Activated T-helper 2 cell treated with anti-CD3 and anti-CD28 coated beads, Interferon-gamma antibody, Interleukin-2, Interleukin-4, amounts not matched to agents 10 μg/mL and 5 μg/mL and 100 μg/mL, durations not matched to agents 14 hours and 24 hours and 36 hours (primary cell): ENCODE data around the gene KLHDC8A. TPM values are rescaled to one million over a fixed set of nuclear protein-coding genes. Genes with fewer than 3 reads are reported as not detected.

Source experiments
- DNase-seq: peaks from one replicate; pipeline ENCODE4 v3.0.0; 2021; ENCODE audit warnings: low spot score
- H3K27ac Mint-ChIP-seq: one replicate; pipeline ENCODE4 v1.8.0; 2021; ENCODE audit warnings: mixed read lengths
- H3K27me3 Mint-ChIP-seq: one replicate; pipeline ENCODE4 v1.8.0; 2021; ENCODE audit warnings: low read depth, mixed read lengths
- H3K36me3 Mint-ChIP-seq: one replicate; pipeline ENCODE4 v1.8.0; 2021; ENCODE audit warnings: low read depth, mixed read lengths
- H3K4me1 Mint-ChIP-seq: one replicate; pipeline ENCODE4 v1.8.0; 2021; ENCODE audit warnings: low read depth, mixed read lengths
- H3K4me3 Mint-ChIP-seq: one replicate; pipeline ENCODE4 v1.8.0; 2021; ENCODE audit warnings: low read depth, mild to moderate bottlenecking, moderate library complexity, mixed read lengths
- H3K9me3 Mint-ChIP-seq: one replicate; pipeline ENCODE4 v1.8.0; 2021; ENCODE audit warnings: mixed read lengths
- intact Hi-C: fragments of 100-400 bp; cut with micrococcal nuclease; formaldehyde crosslinking; loops from one replicate; pipeline ENCODE4 v1.15.1; 2023
- total RNA-seq: library from RNA; stranded (reverse); gene quantifications from 2 replicates; pipeline ENCODE4 v1.2.3, GENCODE V29; 2022

KLHDC8A gene
- total RNA-seq, 1 donor from 2014 or later, result not detected

- Mint-ChIP-seq H3K36me3 (no peaks in the 10 kb centered on the region), H3K4me1 (no peaks in the 10 kb centered on the region), H3K4me3 (no peak overlapping the region), H3K27me3 (peaks cover 34% of the 10 kb centered on the region), H3K27ac (no peak overlapping the region), H3K9me3 (no peaks in the 10 kb centered on the region)
- intact Hi-C loops, result loop anchor here (10.0 kb wide), 1 partner anchor 123 kb away; the partner anchor contains the start of gene BLACAT1
- DNase-seq, result no peak
Measured at GRCh38 chr1:205332015-205332791, 24.5 kb downstream of the KLHDC8A start.

GRCh38 chr1:205330150-205330549, 26.6 kb downstream of the KLHDC8A start:
- intact Hi-C loops, result loop anchor here (10.0 kb wide), 1 partner anchor 125 kb away; the partner anchor contains the start of gene BLACAT1
- H3K27ac Mint-ChIP-seq, result no peak overlapping the region
- peaks cover 5% of the 10 kb centered on the region for H3K4me1 Mint-ChIP-seq
- peaks cover 42% of the 10 kb centered on the region for H3K27me3 Mint-ChIP-seq
- no peak overlapping the region for H3K4me3 Mint-ChIP-seq
- DNase-seq, result no peak
- no peaks in the 10 kb centered on the region for H3K9me3 Mint-ChIP-seq
- no peaks in the 10 kb centered on the region for H3K36me3 Mint-ChIP-seq

- no peaks in the 10 kb centered on the region for H3K36me3 Mint-ChIP-seq
- peaks cover 6% of the 10 kb centered on the region for H3K4me1 Mint-ChIP-seq
- intact Hi-C loops, result loop anchor here (10.0 kb wide), 1 partner anchor 125 kb away; the partner anchor contains the start of gene BLACAT1
- H3K9me3 Mint-ChIP-seq, result no peaks in the 10 kb centered on the region
- no peak overlapping the region for H3K4me3 Mint-ChIP-seq
- H3K27me3 Mint-ChIP-seq, result peaks cover 45% of the 10 kb centered on the region
- no peak for DNase-seq
- no peak overlapping the region for H3K27ac Mint-ChIP-seq
Measured at GRCh38 chr1:205329719-205330118, 27.0 kb downstream of the KLHDC8A start.

- H3K27me3 Mint-ChIP-seq, result peaks cover 46% of the 10 kb centered on the region
- no peak for DNase-seq
- intact Hi-C loops, result no loop called here
- no peaks in the 10 kb centered on the region for H3K36me3 Mint-ChIP-seq
- H3K9me3 Mint-ChIP-seq, result no peaks in the 10 kb centered on the region
- no peak overlapping the region for H3K4me3 Mint-ChIP-seq
- H3K27ac Mint-ChIP-seq, result no peak overlapping the region
- peaks cover 6% of the 10 kb centered on the region for H3K4me1 Mint-ChIP-seq
Measured at GRCh38 chr1:205328476-205328875, 28.2 kb downstream of the KLHDC8A start.

- Mint-ChIP-seq H3K4me3 (no peak overlapping the region), H3K27ac (no peak overlapping the region), H3K4me1 (peaks cover 8% of the 10 kb centered on the region), H3K36me3 (no peaks in the 10 kb centered on the region), H3K9me3 (no peaks in the 10 kb centered on the region), H3K27me3 (peaks cover 44% of the 10 kb centered on the region)
- intact Hi-C loops, result no loop called here
- no peak for DNase-seq
Measured at GRCh38 chr1:205326812-205327466, 29.8 kb downstream of the KLHDC8A start.

- intact Hi-C loops, result loop anchor here (1.0 kb wide), 1 partner anchor 52 kb away; no protein-coding TSS in a partner anchor
- no peak overlapping the region for H3K4me3 Mint-ChIP-seq
- H3K4me1 Mint-ChIP-seq, result peaks cover 20% of the 10 kb centered on the region
- H3K9me3 Mint-ChIP-seq, result no peaks in the 10 kb centered on the region
- DNase-seq, result peak; percentile 16
- no peak overlapping the region for H3K27ac Mint-ChIP-seq
- peaks cover 2% of the 10 kb centered on the region for H3K36me3 Mint-ChIP-seq
- peaks cover 44% of the 10 kb centered on the region for H3K27me3 Mint-ChIP-seq
Measured at GRCh38 chr1:205325334-205325884, 31.3 kb downstream of the KLHDC8A start.

GRCh38 chr1:205324781-205325180, 31.9 kb downstream of the KLHDC8A start:
- Mint-ChIP-seq H3K9me3 (no peaks in the 10 kb centered on the region), H3K36me3 (peaks cover 2% of the 10 kb centered on the region), H3K27ac (no peak overlapping the region), H3K4me3 (no peak overlapping the region), H3K27me3 (peaks cover 46% of the 10 kb centered on the region), H3K4me1 (peaks cover 24% of the 10 kb centered on the region)
- DNase-seq, result no peak
- intact Hi-C loops, result loop anchor here (1.0 kb wide), 1 partner anchor 51 kb away; no protein-coding TSS in a partner anchor

GRCh38 chr1:205323794-205324193, 32.9 kb downstream of the KLHDC8A start:
- Mint-ChIP-seq H3K27me3 (peaks cover 46% of the 10 kb centered on the region), H3K9me3 (no peaks in the 10 kb centered on the region), H3K4me1 (peaks cover 32% of the 10 kb centered on the region), H3K36me3 (peaks cover 2% of the 10 kb centered on the region), H3K4me3 (no peak overlapping the region), H3K27ac (no peak overlapping the region)
- intact Hi-C loops, result no loop called here
- no peak for DNase-seq

- H3K9me3 Mint-ChIP-seq, result no peaks in the 10 kb centered on the region
- peaks cover 2% of the 10 kb centered on the region for H3K36me3 Mint-ChIP-seq
- no peak overlapping the region for H3K27ac Mint-ChIP-seq
- intact Hi-C loops, result loop anchor here (1.0 to 2.0 kb wide), 3 partner anchors 13 to 37 kb away; no protein-coding TSS in a partner anchor
- H3K27me3 Mint-ChIP-seq, result peaks cover 51% of the 10 kb centered on the region
- peaks cover 41% of the 10 kb centered on the region for H3K4me1 Mint-ChIP-seq
- H3K4me3 Mint-ChIP-seq, result peak overlapping the region; percentile 88
- DNase-seq, result no peak
Measured at GRCh38 chr1:205321959-205322283, 34.8 kb downstream of the KLHDC8A start.

- peaks cover 45% of the 10 kb centered on the region for H3K4me1 Mint-ChIP-seq
- intact Hi-C loops, result loop anchor here (1.0 to 2.0 kb wide), 3 partner anchors 13 to 37 kb away; no protein-coding TSS in a partner anchor
Measured at GRCh38 chr1:205321162-205321958, 35.4 kb downstream of the KLHDC8A start, which contains the start of gene NUAK2. Gene NUAK2, minus strand, starts transcription at chr1:205321745. Its CDS starts 117 bp downstream, at chr1:205321628.

GRCh38 chr1:205319081-205320018, 37.4 kb downstream of the KLHDC8A start:
- peaks cover 2% of the 10 kb centered on the region for H3K36me3 Mint-ChIP-seq
- peak; percentile 14 for DNase-seq
- H3K4me3 Mint-ChIP-seq, result peak overlapping the region; percentile 88
- intact Hi-C loops, result loop anchor here (2.0 kb wide), 2 partner anchors 15 to 35 kb away; no protein-coding TSS in a partner anchor
- peaks cover 50% of the 10 kb centered on the region for H3K4me1 Mint-ChIP-seq
- no peak overlapping the region for H3K27ac Mint-ChIP-seq
- H3K9me3 Mint-ChIP-seq, result no peaks in the 10 kb centered on the region
- peaks cover 35% of the 10 kb centered on the region for H3K27me3 Mint-ChIP-seq

More at GRCh38 chr1:205321162-205321958, 35.4 kb downstream of the KLHDC8A start, which contains the start of gene NUAK2:
- Mint-ChIP-seq H3K36me3 (peaks cover 2% of the 10 kb centered on the region), H3K27ac (peak within 1 kb of the TSS; percentile 15), H3K4me3 (peak within 1 kb of the TSS; percentile 88), H3K27me3 (peaks cover 46% of the 10 kb centered on the region), H3K9me3 (no peaks in the 10 kb centered on the region)
- DNase-seq, result peak; percentile 67
